ENCODE measurements around the gene MYO18A. TPM values are rescaled to one million over a fixed set of nuclear protein-coding genes. Genes with fewer than 3 reads are reported as not detected.

Gene MYO18A
- total RNA-seq, 1 experiment from 2014 or later = 24.0 TPM

DNA sequence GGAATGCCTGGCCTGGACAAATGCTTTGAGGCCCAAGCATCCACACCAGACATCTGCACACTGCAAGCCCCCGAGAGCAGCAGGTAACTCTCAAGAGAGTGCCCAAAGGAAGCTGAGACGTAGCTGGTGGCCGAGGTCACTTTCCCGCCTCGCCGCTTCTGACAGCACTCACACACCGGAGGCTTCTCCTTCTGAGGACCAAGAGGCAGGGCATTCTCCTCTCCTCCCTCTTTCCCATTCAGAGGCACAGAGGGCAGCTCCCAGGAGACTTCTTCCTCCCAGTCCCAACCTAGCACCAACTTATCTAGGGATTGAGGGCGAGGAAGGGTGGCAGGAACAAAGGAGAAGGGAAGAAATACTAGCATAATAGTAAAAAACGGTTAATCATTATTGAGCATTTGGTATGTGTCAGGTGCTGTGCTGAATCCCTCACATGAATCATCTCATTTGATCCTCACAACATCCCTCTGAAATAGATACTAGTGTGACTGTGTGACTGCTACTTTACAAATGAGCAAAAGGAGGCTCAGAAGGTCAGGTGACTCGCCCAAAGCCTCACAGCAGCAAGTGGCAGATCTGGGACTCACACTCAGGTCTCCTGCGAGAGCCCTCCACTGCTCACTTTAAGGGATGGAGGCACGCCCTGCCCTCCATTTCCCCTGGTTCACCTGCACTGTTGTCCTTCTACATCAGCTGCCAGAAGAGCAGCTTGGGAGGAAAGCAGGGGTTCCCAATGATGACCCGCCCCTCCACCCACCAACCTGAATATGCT lies 41.8 kb downstream of the MYO18A start:
- POLR2A ChIA-PET = interaction anchor here (0.5 to 2.1 kb wide), 3 partner anchors 7 to 185 kb away, joined by 3 to 6 read pairs (median 3); no protein-coding TSS in a partner anchor
- CTCF ChIA-PET = interaction anchor here (0.6 to 14.7 kb wide), 11 partner anchors 8 to 173 kb away, joined by 3 to 287 read pairs (median 8); no protein-coding TSS in a partner anchor
- DNase-seq (ENCODE audit: unreplicated experiment) = no peak

GRCh38 chr17:29136998-29137730 lies 43.0 kb downstream of the MYO18A start:
- TF ChIP-seq, protein P1, sequence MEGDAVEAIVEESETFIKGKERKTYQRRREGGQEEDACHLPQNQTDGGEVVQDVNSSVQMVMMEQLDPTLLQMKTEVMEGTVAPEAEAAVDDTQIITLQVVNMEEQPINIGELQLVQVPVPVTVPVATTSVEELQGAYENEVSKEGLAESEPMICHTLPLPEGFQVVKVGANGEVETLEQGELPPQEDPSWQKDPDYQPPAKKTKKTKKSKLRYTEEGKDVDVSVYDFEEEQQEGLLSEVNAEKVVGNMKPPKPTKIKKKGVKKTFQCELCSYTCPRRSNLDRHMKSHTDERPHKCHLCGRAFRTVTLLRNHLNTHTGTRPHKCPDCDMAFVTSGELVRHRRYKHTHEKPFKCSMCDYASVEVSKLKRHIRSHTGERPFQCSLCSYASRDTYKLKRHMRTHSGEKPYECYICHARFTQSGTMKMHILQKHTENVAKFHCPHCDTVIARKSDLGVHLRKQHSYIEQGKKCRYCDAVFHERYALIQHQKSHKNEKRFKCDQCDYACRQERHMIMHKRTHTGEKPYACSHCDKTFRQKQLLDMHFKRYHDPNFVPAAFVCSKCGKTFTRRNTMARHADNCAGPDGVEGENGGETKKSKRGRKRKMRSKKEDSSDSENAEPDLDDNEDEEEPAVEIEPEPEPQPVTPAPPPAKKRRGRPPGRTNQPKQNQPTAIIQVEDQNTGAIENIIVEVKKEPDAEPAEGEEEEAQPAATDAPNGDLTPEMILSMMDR (IDR thresholded peaks at IDR 0.05; ENCODE audit: unreplicated experiment) = no peak
- Mint-ChIP-seq H3K9me3 (ENCODE audit: unreplicated experiment) (no peaks in the 10 kb centered on the region), H3K4me3 (ENCODE audit: unreplicated experiment) (no peak overlapping the region), H3K27me3 (ENCODE audit: insufficient read depth, unreplicated experiment) (no peaks in the 10 kb centered on the region), H3K4me1 (ENCODE audit: insufficient read depth, unreplicated experiment) (peaks cover 34% of the 10 kb centered on the region), H3K27ac (ENCODE audit: low read depth, unreplicated experiment) (no peak overlapping the region), H3K36me3 (ENCODE audit: insufficient read depth, unreplicated experiment) (no peaks in the 10 kb centered on the region)
- ChIA-PET CTCF (interaction anchor here (0.6 to 14.7 kb wide), 9 partner anchors 9 to 172 kb away, joined by 3 to 287 read pairs (median 6); no protein-coding TSS in a partner anchor), POLR2A (interaction anchor here (0.5 to 1.2 kb wide), 6 partner anchors 8 to 306 kb away, joined by 3 to 9 read pairs (median 3); partner anchors contain the start of gene NUFIP2)
- intact Hi-C loops (cut with micrococcal nuclease) = no loop called here
- no TSS peak for BruUV-seq (replicated peaks)
- no peak for DNase-seq (ENCODE audit: unreplicated experiment)

More for the DNA sequence above, 41.8 kb downstream of the MYO18A start:
- no peak overlapping the region for H3K4me3 Mint-ChIP-seq (ENCODE audit: unreplicated experiment)
- H3K4me1 Mint-ChIP-seq (ENCODE audit: insufficient read depth, unreplicated experiment) = peaks cover 32% of the 10 kb centered on the region
- H3K9me3 Mint-ChIP-seq (ENCODE audit: unreplicated experiment) = no peaks in the 10 kb centered on the region
- TF ChIP-seq, protein P1 (IDR thresholded peaks at IDR 0.05; ENCODE audit: unreplicated experiment) = no peak
- no peaks in the 10 kb centered on the region for H3K27me3 Mint-ChIP-seq (ENCODE audit: insufficient read depth, unreplicated experiment)
- H3K36me3 Mint-ChIP-seq (ENCODE audit: insufficient read depth, unreplicated experiment) = no peaks in the 10 kb centered on the region
- intact Hi-C loops (cut with micrococcal nuclease) = no loop called here
- H3K27ac Mint-ChIP-seq (ENCODE audit: low read depth, unreplicated experiment) = no peak overlapping the region
- BruUV-seq (replicated peaks) = no TSS peak

DNA sequence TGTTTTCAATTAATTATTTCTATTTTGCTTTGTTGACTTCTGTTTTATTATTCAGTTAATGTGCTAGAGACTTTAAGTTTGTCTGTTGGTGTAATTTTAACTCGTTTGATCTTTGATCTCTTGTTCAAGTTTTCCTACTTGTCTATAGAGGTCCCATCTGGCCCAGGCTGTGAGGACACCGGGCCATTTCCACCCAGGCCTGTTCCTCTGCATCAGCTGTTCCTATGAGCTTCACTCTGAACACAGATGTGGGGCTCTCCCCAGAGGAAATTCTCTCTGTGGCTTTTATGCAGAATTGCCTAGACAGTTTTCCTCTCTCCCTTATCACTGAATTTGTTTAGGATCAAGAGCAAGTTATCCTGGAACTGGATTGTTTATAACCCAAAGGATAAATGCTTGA lies 44.7 kb downstream of the MYO18A start:
- no peak for DNase-seq (ENCODE audit: unreplicated experiment)
- no peaks in the 10 kb centered on the region for H3K9me3 Mint-ChIP-seq (ENCODE audit: unreplicated experiment)
- no peak overlapping the region for H3K27ac Mint-ChIP-seq (ENCODE audit: low read depth, unreplicated experiment)
- intact Hi-C loops (cut with micrococcal nuclease) = no loop called here
- ChIA-PET POLR2A (interaction anchor here (1.8 kb wide), 1 partner anchor 12 kb away, joined by 7 read pairs; no protein-coding TSS in a partner anchor), CTCF (interaction anchor here (0.7 to 8.5 kb wide), 3 partner anchors 10 to 105 kb away, joined by 3 to 66 read pairs (median 20); no protein-coding TSS in a partner anchor)
- no TSS peak for BruUV-seq (replicated peaks)
- no peak overlapping the region for H3K4me3 Mint-ChIP-seq (ENCODE audit: unreplicated experiment)
- no peaks in the 10 kb centered on the region for H3K27me3 Mint-ChIP-seq (ENCODE audit: insufficient read depth, unreplicated experiment)
- H3K4me1 Mint-ChIP-seq (ENCODE audit: insufficient read depth, unreplicated experiment) = peaks cover 38% of the 10 kb centered on the region
- no peaks in the 10 kb centered on the region for H3K36me3 Mint-ChIP-seq (ENCODE audit: insufficient read depth, unreplicated experiment)
- TF ChIP-seq, protein P1 (IDR thresholded peaks at IDR 0.05; ENCODE audit: unreplicated experiment) = no peak

Data from MCF 10A (cell line).